ENCODE data around the gene SPOP. TPM values are rescaled to one million over a fixed set of nuclear protein-coding genes. Genes with fewer than 3 reads are reported as not detected.
A peak's percentile ranks its signal among the peaks of the same experiment; 100 is the strongest.
"Not testable (repeated sequence)": the region's sequence is repeated elsewhere in the genome, so short reads cannot be mapped to it uniquely, and the experiment has no call there.

Gene SPOP
- 10 to 100 TPM; 27.5 to 57.5 (median 53.5) TPM for total RNA-seq

- DNase-seq (peak; percentile 99 to 100), ATAC-seq (peak; percentile 88 to 91)
- Histone ChIP-seq H3K4me1 (peaks cover 33 to 40% of the 10 kb centered on the region in 2 donors), H3K9me3 (no peaks in the 10 kb centered on the region), H3K36me3 (no peaks in the 10 kb centered on the region), H3K27me3 (no peaks in the 10 kb centered on the region), H3K4me3 (peak within 1 kb of the TSS; percentile 70 to 91 (median 76)), H3K27ac (peak within 1 kb of the TSS; percentile 97 to 100 (median 100))
- intact Hi-C loops (cut with DNase I; ENCODE audit: low total_unique reads): loop anchor here (2.0 to 10.0 kb wide), 5 partner anchors 29 to 733 kb away; partner anchors contain the start of gene SNF8
- in situ Hi-C loops (cut with MboI; ENCODE audit: low sequenced_read_pairs in 4 of 4): no loop called here
- TF ChIP-seq, protein P1, sequence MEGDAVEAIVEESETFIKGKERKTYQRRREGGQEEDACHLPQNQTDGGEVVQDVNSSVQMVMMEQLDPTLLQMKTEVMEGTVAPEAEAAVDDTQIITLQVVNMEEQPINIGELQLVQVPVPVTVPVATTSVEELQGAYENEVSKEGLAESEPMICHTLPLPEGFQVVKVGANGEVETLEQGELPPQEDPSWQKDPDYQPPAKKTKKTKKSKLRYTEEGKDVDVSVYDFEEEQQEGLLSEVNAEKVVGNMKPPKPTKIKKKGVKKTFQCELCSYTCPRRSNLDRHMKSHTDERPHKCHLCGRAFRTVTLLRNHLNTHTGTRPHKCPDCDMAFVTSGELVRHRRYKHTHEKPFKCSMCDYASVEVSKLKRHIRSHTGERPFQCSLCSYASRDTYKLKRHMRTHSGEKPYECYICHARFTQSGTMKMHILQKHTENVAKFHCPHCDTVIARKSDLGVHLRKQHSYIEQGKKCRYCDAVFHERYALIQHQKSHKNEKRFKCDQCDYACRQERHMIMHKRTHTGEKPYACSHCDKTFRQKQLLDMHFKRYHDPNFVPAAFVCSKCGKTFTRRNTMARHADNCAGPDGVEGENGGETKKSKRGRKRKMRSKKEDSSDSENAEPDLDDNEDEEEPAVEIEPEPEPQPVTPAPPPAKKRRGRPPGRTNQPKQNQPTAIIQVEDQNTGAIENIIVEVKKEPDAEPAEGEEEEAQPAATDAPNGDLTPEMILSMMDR (IDR thresholded peaks at IDR 0.05 in 4 of 5, conservative IDR thresholded peaks at IDR 0.05 in 1 of 5): no peak
- TF ChIP-seq POLR2A (IDR thresholded peaks at IDR 0.05): peak in 1 of 2 donors; percentile 5
Observed at GRCh38 chr17:49677933-49678847, at the start of gene SPOP. TSS of gene SPOP (minus strand) at chr17:49678097. CDS start at chr17:49622810, 55,287 bp downstream.

GRCh38 chr17:49727380-49727779 is 49.5 kb upstream of the SPOP start:
- H3K27ac ChIP-seq: no peak overlapping the region
- H3K4me1 ChIP-seq: peaks cover 23 to 33% of the 10 kb centered on the region in 2 donors
- DNase-seq (no peak), ATAC-seq (no peak)
- H3K36me3 ChIP-seq: no peaks in the 10 kb centered on the region
- no peak overlapping the region for H3K4me3 ChIP-seq
- TF ChIP-seq, protein P1 (IDR thresholded peaks at IDR 0.05 in 4 of 5, conservative IDR thresholded peaks at IDR 0.05 in 1 of 5): no peak
- no peak for TF ChIP-seq POLR2A (IDR thresholded peaks at IDR 0.05)
- intact Hi-C loops (cut with DNase I; ENCODE audit: low total_unique reads): no loop called here
- in situ Hi-C loops (cut with MboI; ENCODE audit: low sequenced_read_pairs in 4 of 4): no loop called here
- no peaks in the 10 kb centered on the region for H3K9me3 ChIP-seq
- no peaks in the 10 kb centered on the region for H3K27me3 ChIP-seq

DNA sequence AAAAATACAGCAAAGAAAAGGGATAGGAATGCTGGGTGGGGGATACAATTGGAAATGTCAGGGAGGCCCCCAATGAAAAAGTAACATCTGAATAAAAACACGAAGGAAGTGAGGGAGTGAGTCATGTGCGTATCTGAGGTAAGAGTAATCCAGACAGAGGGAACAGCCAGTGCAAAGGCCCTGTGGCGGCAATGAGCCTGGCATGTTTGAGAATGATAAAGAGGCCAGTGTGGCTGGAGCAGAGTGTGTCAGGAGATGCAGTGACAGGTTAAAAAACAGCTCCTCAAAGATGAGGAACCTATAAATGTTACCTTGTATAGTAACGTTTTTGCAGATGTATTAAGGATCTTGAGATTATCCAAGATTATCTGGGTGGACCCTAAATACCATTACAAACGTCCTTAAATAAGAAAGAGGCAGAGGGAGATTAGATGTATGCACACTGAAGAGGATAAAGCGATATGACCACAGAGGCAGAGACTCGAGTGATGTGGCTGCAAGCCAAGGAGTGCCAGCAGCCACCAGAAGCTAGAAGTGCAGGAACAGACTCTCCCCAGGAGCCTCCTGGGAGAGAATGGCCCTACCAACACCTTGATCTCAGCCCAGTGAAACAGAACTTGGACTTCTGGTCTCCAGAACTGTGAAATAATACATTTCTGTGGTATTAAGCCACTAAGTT is 47.7 kb upstream of the SPOP start:
- Histone ChIP-seq H3K9me3 (no peaks in the 10 kb centered on the region), H3K27me3 (no peaks in the 10 kb centered on the region), H3K4me3 (no peak overlapping the region), H3K36me3 (no peaks in the 10 kb centered on the region), H3K27ac (no peak overlapping the region), H3K4me1 (peaks cover 16 to 28% of the 10 kb centered on the region in 2 donors)
- ATAC-seq (no peak), DNase-seq (no peak)
- intact Hi-C loops (cut with DNase I; ENCODE audit: low total_unique reads): no loop called here
- TF ChIP-seq, protein P1 (IDR thresholded peaks at IDR 0.05 in 4 of 5, conservative IDR thresholded peaks at IDR 0.05 in 1 of 5): no peak
- TF ChIP-seq POLR2A (IDR thresholded peaks at IDR 0.05): no peak
- in situ Hi-C loops (cut with MboI; ENCODE audit: low sequenced_read_pairs in 4 of 4): no loop called here

GRCh38 chr17:49724552-49724951 is 46.7 kb upstream of the SPOP start:
- H3K27me3 ChIP-seq; H3K9me3 ChIP-seq; DNase-seq; intact Hi-C loops (cut with DNase I; ENCODE audit: low total_unique reads); H3K36me3 ChIP-seq; ATAC-seq; H3K4me3 ChIP-seq: not testable (repeated sequence)
- Histone ChIP-seq H3K27ac (peak overlapping the region in 3 of 4 donors; percentile 41 to 56 (median 49)), H3K4me1 (peaks cover 7 to 17% of the 10 kb centered on the region in 2 donors)
- in situ Hi-C loops (cut with MboI; ENCODE audit: low sequenced_read_pairs in 4 of 4): loop anchor here in 1 of 4 donors (25.0 kb wide), 1 partner anchor 312 kb away; the partner anchor contains the start of gene PHB1

DNA sequence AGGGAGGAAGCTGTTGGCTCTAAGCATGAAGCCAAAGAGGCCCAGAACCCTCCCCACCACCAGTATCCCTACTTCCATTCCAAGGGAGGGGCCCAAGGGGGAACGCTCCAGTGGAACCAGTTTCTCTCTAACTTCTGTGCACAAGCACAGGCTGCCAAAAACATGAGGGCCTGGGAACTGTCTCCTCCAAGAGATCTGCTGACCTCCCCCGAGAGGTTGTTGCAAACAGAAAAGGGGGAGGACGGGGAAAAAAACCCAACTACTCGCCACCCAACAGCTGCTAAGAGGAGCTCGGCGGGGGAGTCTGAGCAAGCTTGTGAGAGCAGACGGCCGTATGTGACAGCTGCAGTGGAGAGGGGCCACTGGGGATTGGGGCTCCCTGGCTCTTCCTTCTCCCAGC is 45.5 kb upstream of the SPOP start:
- no peaks in the 10 kb centered on the region for H3K9me3 ChIP-seq
- no peaks in the 10 kb centered on the region for H3K27me3 ChIP-seq
- DNase-seq (peak; percentile 49 to 58), ATAC-seq (peak; percentile 67 to 71)
- no peak overlapping the region for H3K4me3 ChIP-seq
- H3K36me3 ChIP-seq: peaks cover 0 to 5% of the 10 kb centered on the region in 2 donors
- intact Hi-C loops (cut with DNase I; ENCODE audit: low total_unique reads) (no loop called here), in situ Hi-C loops (cut with MboI; ENCODE audit: low sequenced_read_pairs in 4 of 4) (loop anchor here in 1 of 4 donors (25.0 kb wide), 1 partner anchor 311 kb away; the partner anchor contains the start of gene PHB1)
- TF ChIP-seq, protein P1 (IDR thresholded peaks at IDR 0.05 in 4 of 5, conservative IDR thresholded peaks at IDR 0.05 in 1 of 5): no peak
- no peak for TF ChIP-seq POLR2A (IDR thresholded peaks at IDR 0.05)
- H3K4me1 ChIP-seq: peaks cover 0 to 9% of the 10 kb centered on the region in 2 donors
- H3K27ac ChIP-seq: peak overlapping the region; percentile 41 to 56 (median 46)

Measured in gastrocnemius medialis (tissue), 4 donors.